GM12864 (cell line): ENCODE measurements around the gene BRME1.

Source experiments
- DNase-seq: peaks from one replicate; pipeline ENCODE4 v3.0.0-alpha.2; 2011; ENCODE audit warnings: low read depth
- H3K4me3 ChIP-seq: 2 replicates; pipeline ENCODE4 v1.5.1; 2011; ENCODE audit warnings: mild to moderate bottlenecking, low read depth, low read length, control low read depth
- TF ChIP-seq, protein P1 (sequence below): IDR thresholded peaks from 2 replicates; pipeline ENCODE4 v1.5.1; 2011; ENCODE audit warnings: low read depth, mild to moderate bottlenecking, moderate library complexity, low read length, control low read depth, inconsistent platforms; ENCODE audit errors: missing control alignments

The BRME1 gene

DNA sequence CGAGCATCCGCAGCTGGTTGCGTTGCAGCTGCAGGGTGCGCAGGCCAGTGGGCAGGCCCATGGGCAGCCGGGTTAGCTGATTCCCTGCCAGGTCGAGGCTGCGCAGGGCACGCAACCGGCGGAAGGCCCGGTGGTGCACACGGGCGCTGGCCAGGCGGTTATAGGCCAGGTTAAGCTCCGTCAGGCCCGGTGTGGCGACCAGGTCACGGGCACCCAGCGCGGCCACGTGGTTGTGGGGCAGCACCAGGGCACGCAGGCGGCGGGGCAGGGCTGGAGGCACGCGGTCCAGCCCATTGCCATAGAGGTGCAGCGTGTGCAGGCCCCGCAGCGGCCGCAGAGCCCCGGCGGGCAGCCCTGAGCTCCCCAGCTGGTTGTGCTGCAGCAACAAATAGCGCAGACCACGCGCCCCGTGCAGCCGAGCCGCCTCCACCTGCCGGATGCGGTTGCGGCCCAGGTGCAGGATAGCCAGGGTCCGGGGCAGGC lies 27.0 kb upstream of the BRME1 start:
- no peak overlapping the region for H3K4me3 ChIP-seq
- no peak for DNase-seq
- TF ChIP-seq, protein P1, sequence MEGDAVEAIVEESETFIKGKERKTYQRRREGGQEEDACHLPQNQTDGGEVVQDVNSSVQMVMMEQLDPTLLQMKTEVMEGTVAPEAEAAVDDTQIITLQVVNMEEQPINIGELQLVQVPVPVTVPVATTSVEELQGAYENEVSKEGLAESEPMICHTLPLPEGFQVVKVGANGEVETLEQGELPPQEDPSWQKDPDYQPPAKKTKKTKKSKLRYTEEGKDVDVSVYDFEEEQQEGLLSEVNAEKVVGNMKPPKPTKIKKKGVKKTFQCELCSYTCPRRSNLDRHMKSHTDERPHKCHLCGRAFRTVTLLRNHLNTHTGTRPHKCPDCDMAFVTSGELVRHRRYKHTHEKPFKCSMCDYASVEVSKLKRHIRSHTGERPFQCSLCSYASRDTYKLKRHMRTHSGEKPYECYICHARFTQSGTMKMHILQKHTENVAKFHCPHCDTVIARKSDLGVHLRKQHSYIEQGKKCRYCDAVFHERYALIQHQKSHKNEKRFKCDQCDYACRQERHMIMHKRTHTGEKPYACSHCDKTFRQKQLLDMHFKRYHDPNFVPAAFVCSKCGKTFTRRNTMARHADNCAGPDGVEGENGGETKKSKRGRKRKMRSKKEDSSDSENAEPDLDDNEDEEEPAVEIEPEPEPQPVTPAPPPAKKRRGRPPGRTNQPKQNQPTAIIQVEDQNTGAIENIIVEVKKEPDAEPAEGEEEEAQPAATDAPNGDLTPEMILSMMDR, result no peak

DNA sequence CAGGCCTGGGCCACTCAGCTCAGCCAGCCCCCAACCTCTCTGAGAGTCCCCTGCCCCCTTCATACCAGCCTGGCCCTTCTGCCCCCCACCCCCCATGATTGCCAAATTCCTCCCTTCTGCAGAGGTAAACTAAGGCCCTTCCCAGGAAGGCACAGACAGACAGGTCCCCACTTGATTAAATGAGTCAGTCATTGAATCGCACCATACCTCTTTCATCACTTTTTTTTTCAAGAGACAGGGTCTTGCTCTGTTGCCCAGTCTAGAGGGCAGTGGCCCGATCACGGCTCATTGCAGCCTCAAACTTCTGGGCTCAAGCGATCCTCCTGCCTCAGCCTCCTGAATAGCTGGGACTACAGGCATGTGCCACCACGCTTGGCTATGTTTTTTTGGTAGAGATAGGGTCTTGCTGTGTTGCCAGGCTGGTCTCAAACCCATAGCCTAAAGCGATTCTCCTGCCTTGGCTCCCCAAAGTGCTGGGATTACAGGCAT lies 26.3 kb upstream of the BRME1 start:
- no peak for DNase-seq
- TF ChIP-seq, protein P1, result no peak
- no peak overlapping the region for H3K4me3 ChIP-seq

DNA sequence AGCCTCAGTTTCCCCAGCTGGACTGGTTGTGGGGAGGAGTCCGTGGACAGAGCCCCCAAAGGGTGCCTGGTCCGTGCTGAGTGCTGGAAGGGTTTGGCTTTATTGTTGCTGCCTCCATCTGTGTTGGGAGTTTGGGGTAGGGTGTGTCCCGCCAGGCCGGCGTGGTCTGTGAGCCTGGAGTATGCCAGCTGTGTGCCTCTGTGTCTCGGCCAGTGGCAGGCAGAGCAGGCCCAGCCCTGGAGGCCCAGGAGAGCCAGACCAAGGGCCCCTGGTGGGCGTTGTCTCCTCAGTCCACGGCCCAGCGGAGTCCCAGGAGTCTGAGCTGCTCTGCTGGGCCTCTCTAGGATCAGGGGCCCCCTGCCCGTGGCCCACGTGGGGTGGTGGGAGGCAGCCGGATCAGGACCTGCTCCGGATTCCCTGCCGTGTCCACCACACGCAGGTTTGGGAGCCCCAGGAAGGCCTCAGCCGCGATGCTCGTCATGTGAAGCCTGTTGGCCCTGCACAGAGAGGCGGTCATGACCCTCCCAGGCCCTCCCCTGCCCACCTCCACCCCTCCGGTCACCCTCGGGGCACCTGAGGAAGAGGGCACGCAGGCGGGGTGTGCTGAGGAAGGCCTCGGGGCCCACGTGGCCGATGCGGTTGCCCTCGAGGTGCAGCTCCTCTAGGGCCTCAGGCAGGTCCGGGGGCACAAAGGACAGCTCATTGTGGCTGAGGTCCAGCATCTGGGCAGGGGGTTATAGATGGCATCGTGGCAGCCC lies 25.7 kb upstream of the BRME1 start:
- no peak overlapping the region for H3K4me3 ChIP-seq
- no peak for DNase-seq
- TF ChIP-seq, protein P1, result no peak

DNA sequence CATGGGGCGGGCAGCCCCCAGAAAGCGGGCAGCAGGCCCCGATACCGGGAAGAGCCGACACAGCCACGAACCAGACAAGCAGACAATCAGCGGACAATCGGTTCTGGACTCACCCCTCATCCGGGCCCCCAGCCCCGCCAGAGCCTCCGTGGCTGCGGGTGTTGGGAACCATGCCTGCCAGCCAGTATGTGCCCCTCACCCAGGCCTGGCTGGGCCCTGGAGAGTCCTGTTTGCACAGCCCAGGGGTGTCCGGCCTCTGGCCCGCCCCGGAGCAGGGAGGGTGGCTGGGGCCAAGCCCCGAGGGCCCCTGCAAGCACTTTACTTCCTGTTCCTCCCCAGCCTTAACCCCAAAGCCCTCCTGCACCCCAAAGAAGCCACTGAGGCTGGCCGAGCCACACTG lies 24.5 kb upstream of the BRME1 start:
- TF ChIP-seq, protein P1, result no peak
- H3K4me3 ChIP-seq, result no peak overlapping the region
- DNase-seq, result no peak

DNA sequence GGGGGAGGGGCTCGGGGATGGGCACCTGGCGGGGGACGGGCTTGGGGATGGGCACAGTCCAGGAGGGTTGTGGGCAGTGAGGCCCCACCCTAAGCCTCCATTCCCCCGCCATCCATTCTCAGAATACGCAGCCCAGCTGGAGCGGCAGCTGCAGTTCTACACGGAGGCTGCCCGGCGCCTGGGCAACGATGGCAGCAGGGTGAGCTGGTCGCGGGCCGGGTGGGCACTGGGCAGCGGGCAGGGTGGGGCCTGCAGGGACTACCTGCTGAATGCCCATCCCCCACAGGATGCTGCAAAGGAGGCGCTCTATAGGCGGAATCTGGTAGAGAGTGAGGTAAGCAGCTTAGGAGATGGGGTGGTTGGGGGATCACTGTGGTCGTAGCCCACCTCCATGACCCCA lies 24.0 kb upstream of the BRME1 start:
- TF ChIP-seq, protein P1, result no peak
- no peak overlapping the region for H3K4me3 ChIP-seq
- no peak for DNase-seq

DNA sequence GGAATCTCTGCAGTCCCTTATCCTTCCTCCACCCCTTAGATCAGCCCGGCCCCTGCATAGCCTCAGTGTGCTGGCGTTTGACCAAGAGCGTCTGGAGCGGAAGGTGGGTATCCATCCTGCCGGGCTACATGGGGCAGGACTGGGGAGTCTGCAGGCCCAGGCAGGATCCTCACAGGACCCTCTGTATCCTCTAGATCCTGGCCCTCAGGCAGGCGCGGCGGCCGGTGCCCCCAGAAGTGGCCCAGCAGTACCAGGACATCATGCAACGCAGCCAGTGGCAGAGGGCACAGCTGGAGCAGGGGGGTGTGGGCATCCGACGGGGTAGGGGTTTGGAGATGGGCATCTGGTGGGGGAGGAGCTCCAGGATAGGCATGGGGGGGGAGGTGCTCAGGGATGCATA lies 23.4 kb upstream of the BRME1 start:
- TF ChIP-seq, protein P1, result no peak
- H3K4me3 ChIP-seq, result no peak overlapping the region
- DNase-seq, result no peak

DNA sequence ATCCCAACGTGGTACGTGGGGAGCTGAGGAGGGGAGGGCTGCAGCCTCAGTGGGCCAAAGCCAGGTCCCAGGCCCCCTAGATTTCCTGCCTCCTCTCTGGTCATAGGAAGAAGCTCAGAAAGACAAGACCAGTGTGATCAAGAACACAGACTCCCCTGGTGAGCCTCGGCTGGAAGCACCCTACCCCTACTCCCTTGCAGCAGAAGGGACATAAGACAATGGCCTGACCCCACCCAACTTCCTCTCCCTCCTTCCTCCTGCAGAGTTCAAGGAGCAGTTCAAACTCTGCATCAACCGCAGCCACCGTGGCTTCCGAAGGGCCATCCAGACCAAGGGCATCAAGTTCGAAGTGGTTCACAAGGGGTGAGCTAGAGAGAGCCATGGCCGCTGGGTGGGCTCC lies 20.8 kb upstream of the BRME1 start:
- no peak for DNase-seq
- TF ChIP-seq, protein P1, result no peak
- H3K4me3 ChIP-seq, result no peak overlapping the region
